GM18519 (cell line): Measurements from ENCODE around the gene PDSS2.
"Not testable (repeated sequence)": the region's sequence is repeated elsewhere in the genome, so short reads cannot be mapped to it uniquely, and the experiment has no call there.

Experiments used
- ATAC-seq: cut with Tn5 transposase; IDR thresholded peaks from one replicate; pipeline ENCODE4 v1.9.1; 2021; ENCODE audit warnings: mild to moderate bottlenecking, moderate library complexity; ENCODE audit not compliant: unreplicated experiment, low FRiP score

PDSS2 gene

GRCh38 chr6:107280791-107281190, 178.6 kb downstream of the PDSS2 start:
- ATAC-seq = no peak

- ATAC-seq = not testable (repeated sequence)
These were observed 179.4 kb downstream of the PDSS2 start for GRCh38 chr6:107280001-107280400.

GRCh38 chr6:107275330-107275865, 184.0 kb downstream of the PDSS2 start:
- ATAC-seq = no peak

- ATAC-seq = no peak
These were observed 185.1 kb downstream of the PDSS2 start for GRCh38 chr6:107274288-107274687.

GRCh38 chr6:107272246-107272645, 187.1 kb downstream of the PDSS2 start:
- no peak for ATAC-seq

- no peak for ATAC-seq
These were observed 188.1 kb downstream of the PDSS2 start for GRCh38 chr6:107271208-107271790.

GRCh38 chr6:107267634-107268033, 191.7 kb downstream of the PDSS2 start:
- ATAC-seq = no peak

GRCh38 chr6:107267006-107267405, 192.4 kb downstream of the PDSS2 start:
- no peak for ATAC-seq

- ATAC-seq = no peak
These were observed 192.8 kb downstream of the PDSS2 start for GRCh38 chr6:107266563-107266962.

- no peak for ATAC-seq
These were observed 195.0 kb downstream of the PDSS2 start for GRCh38 chr6:107264357-107264840.

- ATAC-seq = no peak
These were observed 199.4 kb downstream of the PDSS2 start for GRCh38 chr6:107259951-107260350.

GRCh38 chr6:107248147-107248546, 211.2 kb downstream of the PDSS2 start:
- ATAC-seq = no peak

- ATAC-seq = no peak
These were observed 212.3 kb downstream of the PDSS2 start for GRCh38 chr6:107246972-107247615.

- ATAC-seq = no peak
These were observed 213.0 kb downstream of the PDSS2 start for GRCh38 chr6:107246249-107246971.

- ATAC-seq = no peak
These were observed 214.5 kb downstream of the PDSS2 start for GRCh38 chr6:107244742-107245480.

- no peak for ATAC-seq
These were observed 215.2 kb downstream of the PDSS2 start for GRCh38 chr6:107244082-107244741.

GRCh38 chr6:107243471-107243870, 215.9 kb downstream of the PDSS2 start:
- ATAC-seq = no peak

- ATAC-seq = no peak
These were observed 221.2 kb downstream of the PDSS2 start for GRCh38 chr6:107237992-107238660.

- no peak for ATAC-seq
These were observed 223.9 kb downstream of the PDSS2 start for GRCh38 chr6:107235511-107235910.

- ATAC-seq = no peak
These were observed 224.4 kb downstream of the PDSS2 start for GRCh38 chr6:107235007-107235406.
